Stimulated activated CD8-positive, alpha-beta memory T cell treated with anti-CD3 and anti-CD28 coated beads, Interleukin-2, amount 100 ng/mL, for 48 hours (primary cell): Measurements from ENCODE around the gene CORO1A.
"Not testable (repeated sequence)": the region's sequence is repeated elsewhere in the genome, so short reads cannot be mapped to it uniquely, and the experiment has no call there.

Experiments
- DNase-seq, 2 donors: peaks; one replicate each; pipeline ENCODE4 v3.0.0-alpha.2; 2020; ENCODE audit warnings: low read depth in 2 of 2

The CORO1A gene

GRCh38 chr16:30199608-30200343, 16.4 kb downstream of the CORO1A start:
- not testable (repeated sequence) for DNase-seq

- not testable (repeated sequence) for DNase-seq
These were observed 22.3 kb downstream of the CORO1A start for GRCh38 chr16:30205541-30206236.

- DNase-seq = not testable (repeated sequence)
These were observed 22.9 kb downstream of the CORO1A start for GRCh38 chr16:30206252-30206651.

GRCh38 chr16:30207063-30207704, 23.8 kb downstream of the CORO1A start:
- not testable (repeated sequence) for DNase-seq

GRCh38 chr16:30209032-30209431, 25.6 kb downstream of the CORO1A start:
- not testable (repeated sequence) for DNase-seq

GRCh38 chr16:30211414-30211813, 28.0 kb downstream of the CORO1A start:
- not testable (repeated sequence) for DNase-seq

- not testable (repeated sequence) for DNase-seq
These were observed 33.7 kb downstream of the CORO1A start for GRCh38 chr16:30217082-30217481.
